ENCODE results near the gene PRKAG2.

DNA sequence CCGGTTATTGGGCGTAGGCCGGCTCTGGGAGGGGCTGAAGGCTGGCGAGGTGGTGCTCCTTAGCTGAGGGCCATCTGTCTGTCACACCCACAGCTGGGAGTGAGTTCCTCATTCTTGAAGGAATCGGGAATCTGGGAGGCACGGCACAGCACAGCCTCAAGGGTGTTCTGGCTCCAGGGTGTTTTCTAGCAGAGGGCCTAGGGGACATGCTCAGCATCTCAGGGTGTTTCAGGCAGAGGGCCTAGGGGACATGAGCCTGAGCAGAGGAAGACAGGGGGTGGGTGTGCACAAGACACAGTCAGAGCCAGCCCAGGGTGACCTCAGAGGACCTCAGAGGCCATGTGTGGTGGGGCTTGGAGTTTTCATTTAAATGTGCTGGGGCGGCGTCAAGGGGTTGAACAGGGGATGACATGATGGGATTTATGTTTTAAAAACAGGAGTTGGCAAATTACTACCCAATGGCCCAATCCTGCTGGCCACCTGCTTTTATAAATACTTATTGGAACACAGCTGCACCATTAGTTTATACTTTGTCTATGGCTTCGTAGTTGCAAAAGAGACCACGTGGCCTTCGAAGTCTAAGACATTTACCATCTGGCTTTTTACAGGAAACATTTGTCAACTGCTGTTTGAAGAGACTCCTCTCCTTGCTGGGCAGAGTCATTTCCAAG is 121.6 kb downstream of the PRKAG2 start:
- TF ChIP-seq EP300 (IDR thresholded peaks at IDR 0.05; ENCODE audit: borderline replicate concordance) = no peak
- TF ChIP-seq RAD21 (IDR thresholded peaks at IDR 0.05; ENCODE audit: low read depth) = no peak
- TF ChIP-seq TEAD4 (IDR thresholded peaks at IDR 0.05) = no peak
- TF ChIP-seq NFIC (IDR thresholded peaks at IDR 0.05) = no peak
- TF ChIP-seq, protein P1, sequence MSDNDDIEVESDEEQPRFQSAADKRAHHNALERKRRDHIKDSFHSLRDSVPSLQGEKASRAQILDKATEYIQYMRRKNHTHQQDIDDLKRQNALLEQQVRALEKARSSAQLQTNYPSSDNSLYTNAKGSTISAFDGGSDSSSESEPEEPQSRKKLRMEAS (IDR thresholded peaks at IDR 0.05) = no peak
- TF ChIP-seq, protein P2, sequence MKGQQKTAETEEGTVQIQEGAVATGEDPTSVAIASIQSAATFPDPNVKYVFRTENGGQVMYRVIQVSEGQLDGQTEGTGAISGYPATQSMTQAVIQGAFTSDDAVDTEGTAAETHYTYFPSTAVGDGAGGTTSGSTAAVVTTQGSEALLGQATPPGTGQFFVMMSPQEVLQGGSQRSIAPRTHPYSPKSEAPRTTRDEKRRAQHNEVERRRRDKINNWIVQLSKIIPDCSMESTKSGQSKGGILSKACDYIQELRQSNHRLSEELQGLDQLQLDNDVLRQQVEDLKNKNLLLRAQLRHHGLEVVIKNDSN (IDR thresholded peaks at IDR 0.05) = no peak
- no peak for TF ChIP-seq YY1 (IDR thresholded peaks at IDR 0.05; ENCODE audit: low read depth)
- TF ChIP-seq CREB1 (IDR thresholded peaks at IDR 0.05; ENCODE audit: low read depth) = no peak
- TF ChIP-seq EGR1 (IDR thresholded peaks at IDR 0.05) = no peak
- no peak for TF ChIP-seq TAF1 (IDR thresholded peaks at IDR 0.05; ENCODE audit: low read depth)
